T-helper 17 cell (primary cell): Measurements from ENCODE around the gene TRIM56. TPM values are rescaled to one million over a fixed set of nuclear protein-coding genes. Genes with fewer than 3 reads are reported as not detected.
"Not testable (repeated sequence)": the region's sequence is repeated elsewhere in the genome, so short reads cannot be mapped to it uniquely, and the experiment has no call there.

Experiments used
- ATAC-seq: fragments of 150-1000 bp; cut with Tn5 transposase; 2 replicates; pipeline ENCODE4 v1.10.0; 2021; ENCODE audit warnings: mild to moderate bottlenecking, moderate library complexity
- DNase-seq, 3 donors: peaks; one replicate each; pipeline versions ENCODE4 v3.0.0 to v3.0.0-alpha.2; 2020 to 2021
- H3K9me3 ChIP-seq: one replicate; pipeline ENCODE4 v1.7.0; 2013; ENCODE audit warnings: low read length, mild to moderate bottlenecking; ENCODE audit not compliant: control insufficient read depth, poor library complexity, severe bottlenecking
- H3K27ac Mint-ChIP-seq: one replicate; pipeline ENCODE4 v1.8.0; 2022; ENCODE audit warnings: mild to moderate bottlenecking, moderate library complexity, mixed read lengths
- H3K27me3 Mint-ChIP-seq: one replicate; pipeline ENCODE4 v1.8.0; 2022; ENCODE audit warnings: mixed read lengths
- H3K36me3 Mint-ChIP-seq: one replicate; pipeline ENCODE4 v1.8.0; 2022; ENCODE audit warnings: low read depth, mixed read lengths
- H3K4me1 Mint-ChIP-seq: one replicate; pipeline ENCODE4 v1.8.0; 2022; ENCODE audit warnings: mild to moderate bottlenecking, mixed read lengths
- H3K4me3 Mint-ChIP-seq: one replicate; pipeline ENCODE4 v1.8.0; 2022; ENCODE audit warnings: mild to moderate bottlenecking, moderate library complexity, mixed read lengths
- total RNA-seq, 4 donors: library from RNA in 2 of 4; stranded (reverse) in 2 of 4; gene quantifications; one replicate each; pipeline ENCODE4 v1.2.3 and lab custom pipeline; 2022 to 2026

Gene TRIM56
- total RNA-seq, 2 donors from 2014 or later = 38.4 to 46.6 TPM

DNA sequence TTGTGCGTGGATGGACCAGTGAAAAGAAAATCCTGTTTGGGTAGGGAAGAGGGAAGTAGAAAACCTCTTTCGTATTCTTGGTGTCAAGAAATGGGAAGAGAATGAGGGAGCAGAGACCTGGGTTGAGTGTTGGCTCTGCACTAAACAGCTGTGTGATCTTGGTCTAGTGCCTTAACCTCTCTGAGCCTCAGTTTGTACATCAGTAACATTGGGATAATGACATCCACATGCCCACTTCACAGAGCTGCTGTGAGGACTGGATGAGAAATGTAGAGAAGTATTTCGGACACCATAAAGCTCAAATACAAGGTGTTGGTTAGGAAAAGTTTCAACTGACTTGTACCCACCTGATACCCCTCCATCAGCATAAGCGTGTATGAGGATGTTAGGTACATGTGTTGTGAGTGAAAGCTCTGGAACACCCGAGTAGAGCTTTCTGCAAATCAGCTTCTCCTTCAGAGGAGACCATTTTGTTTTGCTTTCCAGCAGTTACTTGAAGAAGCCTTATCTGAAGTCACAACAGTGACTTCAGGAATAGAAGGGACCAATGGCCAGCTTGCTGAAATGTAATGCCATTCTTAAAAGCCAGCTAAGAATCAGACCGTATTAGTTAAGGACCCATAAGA, 11.2 kb downstream of the TRIM56 start:
- no peaks in the 10 kb centered on the region for H3K9me3 ChIP-seq
- no peak overlapping the region for H3K4me3 Mint-ChIP-seq
- DNase-seq = no peak
- no peak for ATAC-seq
- no peaks in the 10 kb centered on the region for H3K36me3 Mint-ChIP-seq
- H3K27ac Mint-ChIP-seq = peak overlapping the region; percentile 48
- peaks cover 23% of the 10 kb centered on the region for H3K4me1 Mint-ChIP-seq
- H3K27me3 Mint-ChIP-seq = peaks cover 11% of the 10 kb centered on the region

DNA sequence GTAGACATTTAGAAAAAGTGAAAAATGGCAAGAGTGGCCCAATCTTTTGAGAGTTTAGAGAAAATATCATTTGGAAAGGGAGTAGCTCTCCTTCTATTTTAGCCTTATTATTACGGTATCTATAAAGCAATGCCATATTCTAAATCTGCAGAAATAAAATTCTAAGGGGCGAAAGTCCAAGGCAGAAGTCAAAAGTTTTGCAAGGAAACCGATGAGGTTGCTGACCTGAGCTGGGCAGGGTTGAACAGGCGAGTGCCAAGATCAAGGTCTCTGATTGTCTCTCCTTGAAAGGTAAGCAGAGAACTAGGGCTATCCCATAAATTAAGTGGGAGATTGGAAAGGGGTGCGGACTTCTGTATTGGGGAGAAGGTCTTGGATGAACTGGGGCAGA, 11.7 kb downstream of the TRIM56 start:
- H3K4me3 Mint-ChIP-seq = no peak overlapping the region
- DNase-seq (no peak), ATAC-seq (no peak)
- peaks cover 2% of the 10 kb centered on the region for H3K36me3 Mint-ChIP-seq
- H3K27ac Mint-ChIP-seq = peak overlapping the region; percentile 48
- no peaks in the 10 kb centered on the region for H3K9me3 ChIP-seq
- H3K27me3 Mint-ChIP-seq = peaks cover 14% of the 10 kb centered on the region
- peaks cover 23% of the 10 kb centered on the region for H3K4me1 Mint-ChIP-seq

DNA sequence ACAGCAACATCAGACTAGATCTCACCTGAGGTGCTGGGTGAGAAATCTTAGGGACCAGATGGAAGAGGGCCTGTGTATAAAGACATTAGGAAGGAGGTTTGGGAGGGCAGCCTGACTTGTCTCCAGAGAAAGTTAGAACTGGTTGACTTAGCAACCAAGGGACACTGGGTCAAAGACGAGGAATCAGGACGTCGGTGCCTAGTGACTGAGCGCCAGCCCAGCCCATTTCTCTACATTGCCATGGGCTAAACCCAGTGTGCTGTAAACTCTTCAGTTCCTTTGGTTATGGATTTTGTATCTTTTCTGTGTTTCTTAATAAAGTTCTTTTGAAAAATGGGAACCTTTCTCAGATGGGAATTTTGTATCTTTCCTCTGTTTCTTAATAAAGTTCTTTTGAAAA, 12.3 kb downstream of the TRIM56 start:
- Mint-ChIP-seq H3K27ac (peak overlapping the region; percentile 48), H3K36me3 (peaks cover 2% of the 10 kb centered on the region), H3K27me3 (peaks cover 14% of the 10 kb centered on the region), H3K4me1 (peaks cover 23% of the 10 kb centered on the region), H3K4me3 (no peak overlapping the region)
- no peaks in the 10 kb centered on the region for H3K9me3 ChIP-seq
- ATAC-seq = no peak
- DNase-seq = no peak

DNA sequence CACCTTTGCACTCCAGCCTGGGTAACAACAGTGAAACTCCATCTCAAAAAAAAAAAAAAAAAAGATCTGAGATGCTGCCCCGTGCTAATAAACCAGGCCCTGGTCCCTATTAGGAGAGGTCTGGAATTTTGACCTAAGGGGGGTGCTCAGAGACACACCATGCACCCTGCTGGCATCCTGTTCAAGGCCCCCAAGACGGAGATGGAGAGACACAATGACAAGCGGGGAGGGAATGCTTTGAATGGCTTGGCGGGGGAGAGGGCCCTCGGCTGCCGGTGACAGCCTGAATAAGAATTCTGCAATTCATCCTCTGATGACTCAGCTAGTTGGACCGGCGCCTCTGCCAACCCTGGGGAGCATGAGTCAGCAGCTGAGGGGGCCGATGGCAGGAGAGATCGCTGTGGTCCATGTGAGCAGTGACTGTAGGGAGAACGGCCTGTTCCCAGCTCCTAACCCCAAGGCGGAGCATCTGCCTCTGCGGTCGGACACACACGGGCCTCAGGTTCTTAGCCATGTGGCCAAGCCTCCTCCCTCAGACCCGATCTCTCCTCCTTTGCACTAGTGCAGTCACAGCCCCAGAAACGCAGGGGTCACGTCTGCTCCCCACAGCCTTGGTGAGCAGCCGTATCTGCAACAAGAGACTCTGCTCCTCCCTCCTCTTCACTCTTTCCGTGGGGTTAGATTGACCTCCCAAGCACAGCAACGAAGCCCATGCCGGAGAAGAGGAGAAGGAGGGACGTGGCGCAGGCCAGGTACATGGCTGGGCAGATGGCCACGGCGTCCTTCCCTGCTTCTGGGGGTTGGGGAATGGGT, 14.9 kb downstream of the TRIM56 start:
- no peak for DNase-seq
- peaks cover 37% of the 10 kb centered on the region for H3K27me3 Mint-ChIP-seq
- no peak overlapping the region for H3K4me3 Mint-ChIP-seq
- H3K36me3 Mint-ChIP-seq = peaks cover 2% of the 10 kb centered on the region
- peaks cover 15% of the 10 kb centered on the region for H3K4me1 Mint-ChIP-seq
- peak; percentile 50 for ATAC-seq
- no peak overlapping the region for H3K27ac Mint-ChIP-seq
- H3K9me3 ChIP-seq = no peaks in the 10 kb centered on the region

DNA sequence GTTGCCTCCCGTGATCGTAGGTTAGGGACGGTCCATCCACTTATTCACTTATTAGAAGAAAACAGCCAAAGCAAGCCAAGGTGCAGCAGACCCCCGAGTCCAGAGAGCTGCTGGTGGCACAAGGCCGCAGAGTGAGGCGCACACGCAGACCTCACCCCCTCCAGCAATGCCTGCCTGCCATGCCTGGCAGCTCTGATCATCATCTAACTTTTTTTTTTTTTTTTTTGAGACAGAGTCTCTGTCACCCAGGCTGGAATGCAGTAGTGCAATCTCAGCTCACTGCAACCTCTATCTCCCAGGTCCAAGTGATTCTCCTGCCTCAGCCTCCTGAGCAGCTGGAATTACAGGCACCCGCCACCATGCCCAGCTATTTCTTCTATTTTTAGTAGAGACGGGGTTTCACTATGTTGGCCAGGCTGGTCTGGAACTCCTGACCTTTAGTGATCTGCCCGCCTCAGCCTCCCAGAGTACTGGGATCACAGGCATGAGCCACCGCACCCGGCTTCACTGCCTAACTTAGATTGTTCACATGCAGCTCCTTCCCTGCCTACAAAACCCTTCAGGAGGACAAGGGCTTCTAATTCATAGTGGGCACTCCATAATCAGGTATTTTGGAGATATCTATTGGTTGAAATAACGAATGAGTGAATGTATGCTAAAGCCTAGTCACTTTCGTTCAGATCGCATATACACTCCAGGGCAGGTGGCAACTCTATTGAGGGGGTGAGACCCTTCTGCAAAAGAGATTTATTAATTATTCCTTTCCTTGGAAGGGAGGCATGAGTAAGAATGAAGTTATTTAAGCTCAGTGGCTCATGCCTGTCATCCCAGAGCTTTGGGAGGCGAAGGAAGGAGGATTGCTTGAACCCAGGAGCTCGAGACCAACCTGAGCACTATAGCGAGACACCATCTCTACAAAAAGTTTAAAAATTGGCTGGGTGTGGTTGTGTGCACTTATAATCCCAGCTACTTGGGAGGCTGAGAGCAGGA, 15.9 kb downstream of the TRIM56 start:
- H3K9me3 ChIP-seq = no peaks in the 10 kb centered on the region
- H3K27me3 Mint-ChIP-seq = peaks cover 38% of the 10 kb centered on the region
- no peak for ATAC-seq
- no peak for DNase-seq
- no peak overlapping the region for H3K27ac Mint-ChIP-seq
- H3K36me3 Mint-ChIP-seq = peaks cover 2% of the 10 kb centered on the region
- peaks cover 11% of the 10 kb centered on the region for H3K4me1 Mint-ChIP-seq
- no peak overlapping the region for H3K4me3 Mint-ChIP-seq

DNA sequence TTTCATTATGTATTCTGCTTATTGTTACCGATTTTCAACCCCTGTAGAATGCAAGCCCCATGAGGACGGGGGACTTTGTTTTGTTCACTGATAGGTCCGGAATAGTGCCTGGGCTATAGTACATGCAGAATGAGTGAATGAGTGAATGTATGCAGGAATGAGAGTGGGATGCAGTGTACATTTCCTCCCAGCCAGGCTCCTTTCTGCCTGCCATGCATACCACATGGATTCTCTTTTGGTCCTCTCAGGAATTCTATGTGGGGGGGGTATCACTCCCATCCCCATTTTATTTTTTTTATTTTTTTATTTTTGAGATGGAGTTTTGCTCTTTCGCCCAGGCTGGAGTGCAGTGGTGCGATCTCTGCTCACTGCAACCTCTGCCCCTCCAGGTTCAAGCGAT, 16.7 kb downstream of the TRIM56 start:
- DNase-seq (no peak), ATAC-seq (no peak)
- H3K27ac Mint-ChIP-seq = no peak overlapping the region
- no peak overlapping the region for H3K4me3 Mint-ChIP-seq
- H3K27me3 Mint-ChIP-seq = peaks cover 38% of the 10 kb centered on the region
- H3K4me1 Mint-ChIP-seq = peaks cover 9% of the 10 kb centered on the region
- no peaks in the 10 kb centered on the region for H3K9me3 ChIP-seq
- H3K36me3 Mint-ChIP-seq = peaks cover 2% of the 10 kb centered on the region

DNA sequence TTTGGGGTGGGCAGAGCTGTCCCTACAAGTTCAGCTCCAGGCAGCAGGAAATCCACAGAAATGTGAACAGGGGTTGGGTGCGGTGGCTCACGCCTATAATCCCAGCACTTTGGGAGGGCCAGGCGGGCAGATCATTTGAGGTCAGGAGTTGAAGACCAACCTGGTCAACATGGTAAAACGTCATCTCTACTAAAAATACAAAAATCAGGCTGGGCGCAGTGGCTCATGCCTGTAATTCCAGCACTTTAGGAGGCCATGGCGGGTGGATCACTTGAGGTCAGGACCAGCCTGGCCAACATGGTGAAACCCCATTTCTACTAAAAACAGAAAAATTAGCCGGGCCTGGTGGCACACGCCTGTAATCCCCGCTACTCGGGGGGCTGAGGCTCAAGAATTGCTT, 18.4 kb downstream of the TRIM56 start:
- H3K27ac Mint-ChIP-seq, H3K9me3 ChIP-seq, DNase-seq, H3K4me1 Mint-ChIP-seq, H3K36me3 Mint-ChIP-seq, ATAC-seq, H3K4me3 Mint-ChIP-seq: not testable (repeated sequence)
- H3K27me3 Mint-ChIP-seq = peaks cover 42% of the 10 kb centered on the region

DNA sequence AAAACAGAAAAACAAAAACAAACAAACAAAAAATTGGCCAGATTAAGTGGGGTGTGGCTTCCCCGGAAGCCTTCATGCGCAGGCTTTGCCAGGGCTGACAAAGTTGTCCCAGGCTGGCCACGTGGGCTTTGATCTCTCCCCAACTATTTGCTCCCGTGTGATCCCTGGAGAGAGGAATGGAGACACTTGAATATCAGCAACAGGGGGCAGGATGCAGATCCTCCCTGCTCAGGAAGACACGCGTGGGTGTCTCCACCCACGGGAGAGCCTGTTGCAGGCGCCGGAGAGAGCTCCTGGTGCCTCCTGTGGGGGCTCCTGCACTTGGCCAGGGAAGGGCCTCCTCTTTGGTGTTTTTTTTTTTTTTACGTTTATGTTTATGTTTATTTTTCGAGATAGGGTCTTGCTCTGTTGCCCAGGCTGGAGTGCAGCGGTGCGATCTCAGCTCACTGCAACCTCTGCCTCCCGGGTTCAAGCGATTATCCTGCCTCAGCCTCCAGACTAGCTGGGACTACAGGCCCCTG, 19.0 kb downstream of the TRIM56 start:
- H3K4me3 Mint-ChIP-seq = no peak overlapping the region
- DNase-seq = no peak
- peaks cover 3% of the 10 kb centered on the region for H3K4me1 Mint-ChIP-seq
- no peaks in the 10 kb centered on the region for H3K9me3 ChIP-seq
- peaks cover 45% of the 10 kb centered on the region for H3K27me3 Mint-ChIP-seq
- H3K36me3 Mint-ChIP-seq = peaks cover 2% of the 10 kb centered on the region
- no peak for ATAC-seq
- H3K27ac Mint-ChIP-seq = no peak overlapping the region

DNA sequence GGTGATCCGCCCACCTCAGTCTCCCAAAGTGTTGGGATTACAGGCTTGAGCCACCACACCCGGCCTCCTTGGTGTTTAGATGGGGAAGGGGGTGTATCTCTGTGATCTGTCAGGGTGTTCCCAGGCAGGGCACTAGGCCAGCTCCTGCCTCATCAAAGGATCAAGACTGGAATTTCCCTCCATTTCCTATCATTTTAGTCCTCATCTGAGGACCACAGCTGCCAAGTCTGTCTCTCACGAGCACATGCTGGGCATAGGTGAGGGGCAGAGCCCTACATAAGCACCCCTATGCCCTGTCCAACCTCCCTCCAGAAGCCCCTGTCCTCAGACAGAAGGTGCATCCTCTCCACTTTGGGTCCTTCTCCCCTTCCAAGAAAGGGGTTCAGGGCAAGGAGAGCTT, 19.5 kb downstream of the TRIM56 start:
- no peak for DNase-seq

DNA sequence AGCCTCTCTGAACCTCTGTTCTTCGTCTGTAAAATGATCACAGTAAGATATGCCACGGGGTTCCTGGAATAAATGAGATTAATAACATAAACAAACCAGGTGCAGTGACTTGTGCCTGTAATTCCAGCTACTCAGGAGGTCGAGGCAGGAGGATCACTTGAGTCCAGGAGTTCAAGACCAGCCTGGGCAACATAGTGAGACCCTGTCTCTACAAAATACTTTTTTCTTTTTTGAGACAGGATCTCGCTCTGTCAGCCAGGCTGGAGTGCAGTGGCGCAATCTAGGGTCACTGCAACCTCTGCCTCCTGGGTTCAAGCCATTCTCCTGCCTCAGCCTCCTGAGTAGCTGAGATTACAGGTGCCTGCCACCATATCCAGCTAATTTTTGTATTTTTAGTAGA, 20.0 kb downstream of the TRIM56 start:
- H3K27ac Mint-ChIP-seq, ATAC-seq, H3K4me3 Mint-ChIP-seq, H3K4me1 Mint-ChIP-seq, DNase-seq, H3K9me3 ChIP-seq, H3K36me3 Mint-ChIP-seq: not testable (repeated sequence)
- H3K27me3 Mint-ChIP-seq = peaks cover 49% of the 10 kb centered on the region

More for the DNA sequence above, 19.5 kb downstream of the TRIM56 start:
- Mint-ChIP-seq H3K4me1 (peaks cover 3% of the 10 kb centered on the region), H3K27ac (no peak overlapping the region), H3K27me3 (peaks cover 49% of the 10 kb centered on the region), H3K4me3 (no peak overlapping the region), H3K36me3 (peaks cover 2% of the 10 kb centered on the region)
- H3K9me3 ChIP-seq = no peaks in the 10 kb centered on the region
- ATAC-seq = no peak

DNA sequence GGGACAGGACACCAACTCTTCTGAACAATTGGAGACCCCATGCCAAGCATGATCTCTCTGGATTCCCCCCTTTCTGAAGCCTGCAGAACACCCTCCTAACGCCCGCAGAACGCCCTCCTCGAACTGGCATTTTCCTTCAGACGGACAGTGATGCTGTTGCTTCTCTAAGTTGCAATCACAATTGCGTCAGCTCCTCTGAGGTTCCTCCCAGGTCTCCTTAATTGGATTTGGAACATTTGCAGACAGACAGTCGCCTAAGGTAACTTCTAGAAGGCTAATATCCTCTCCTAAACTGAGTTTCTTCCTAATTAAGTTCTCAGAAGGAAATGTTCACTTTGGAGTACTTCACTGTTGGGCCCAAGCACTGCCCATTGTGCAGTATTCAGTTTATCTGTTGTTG, 21.1 kb downstream of the TRIM56 start:
- no peaks in the 10 kb centered on the region for H3K4me1 Mint-ChIP-seq
- no peak for ATAC-seq
- H3K27ac Mint-ChIP-seq = no peak overlapping the region
- H3K36me3 Mint-ChIP-seq = peaks cover 2% of the 10 kb centered on the region
- no peak overlapping the region for H3K4me3 Mint-ChIP-seq
- no peak for DNase-seq
- peaks cover 39% of the 10 kb centered on the region for H3K27me3 Mint-ChIP-seq
- no peaks in the 10 kb centered on the region for H3K9me3 ChIP-seq

DNA sequence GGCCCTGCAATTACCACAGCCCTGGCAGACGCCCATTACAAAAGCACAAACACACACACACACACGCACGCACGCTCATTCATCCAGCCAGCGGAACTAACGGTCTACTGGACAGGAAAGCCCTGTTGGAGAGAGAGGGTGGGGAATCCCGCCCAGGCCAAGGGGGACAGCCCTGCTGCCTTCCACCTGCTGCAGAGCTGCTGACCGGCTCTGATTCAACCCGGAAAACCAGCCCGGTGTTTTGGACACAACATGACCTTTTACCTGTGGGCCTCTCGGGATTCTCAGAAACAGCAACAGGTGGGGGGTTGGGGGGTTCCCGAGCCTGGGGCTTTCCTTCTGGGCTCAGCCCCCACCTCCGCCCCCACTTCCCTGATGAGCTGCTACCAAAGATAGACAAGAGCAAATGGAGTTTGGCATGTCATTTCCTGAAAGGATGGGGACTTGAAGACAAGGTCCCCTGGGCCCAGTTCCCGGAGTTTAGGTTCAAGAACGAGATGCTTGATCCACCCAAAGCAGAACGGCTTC, 23.1 kb downstream of the TRIM56 start:
- Mint-ChIP-seq H3K36me3 (no peaks in the 10 kb centered on the region), H3K4me1 (no peaks in the 10 kb centered on the region), H3K27me3 (peaks cover 27% of the 10 kb centered on the region), H3K27ac (no peak overlapping the region), H3K4me3 (no peak overlapping the region)
- no peaks in the 10 kb centered on the region for H3K9me3 ChIP-seq
- ATAC-seq = peak; percentile 10
- no peak for DNase-seq

DNA sequence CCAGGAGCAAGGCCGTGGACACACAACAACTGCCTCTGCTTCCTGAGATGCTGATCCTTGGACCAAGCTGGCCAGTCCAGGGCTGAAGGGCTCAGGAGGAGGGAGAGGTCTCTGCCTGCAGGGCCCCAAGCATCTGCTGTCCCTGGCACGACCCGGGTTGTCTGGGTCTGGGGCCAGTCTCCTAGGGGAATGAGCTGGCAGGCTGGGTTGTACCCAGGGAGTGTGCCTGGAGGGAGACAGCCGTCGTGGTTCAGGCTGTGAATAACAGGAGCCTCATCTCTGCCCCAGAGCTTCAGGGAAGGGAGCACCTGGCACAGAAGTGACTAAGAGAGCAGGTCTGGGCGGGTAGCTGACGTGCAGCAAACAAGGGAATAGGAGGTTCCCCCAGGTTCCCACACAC, 23.7 kb downstream of the TRIM56 start:
- no peaks in the 10 kb centered on the region for H3K9me3 ChIP-seq
- Mint-ChIP-seq H3K27ac (peak overlapping the region; percentile 41), H3K36me3 (no peaks in the 10 kb centered on the region), H3K27me3 (peaks cover 22% of the 10 kb centered on the region), H3K4me3 (no peak overlapping the region), H3K4me1 (no peaks in the 10 kb centered on the region)
- no peak for DNase-seq
- ATAC-seq = no peak
